GM21723 (cell line): ENCODE measurements around the gene SLC29A1.

Experiments
- ATAC-seq: cut with Tn5 transposase; IDR thresholded peaks from one replicate; pipeline ENCODE4 v1.9.1; 2021; ENCODE audit warnings: mild to moderate bottlenecking, moderate library complexity; ENCODE audit not compliant: unreplicated experiment

SLC29A1 gene

DNA sequence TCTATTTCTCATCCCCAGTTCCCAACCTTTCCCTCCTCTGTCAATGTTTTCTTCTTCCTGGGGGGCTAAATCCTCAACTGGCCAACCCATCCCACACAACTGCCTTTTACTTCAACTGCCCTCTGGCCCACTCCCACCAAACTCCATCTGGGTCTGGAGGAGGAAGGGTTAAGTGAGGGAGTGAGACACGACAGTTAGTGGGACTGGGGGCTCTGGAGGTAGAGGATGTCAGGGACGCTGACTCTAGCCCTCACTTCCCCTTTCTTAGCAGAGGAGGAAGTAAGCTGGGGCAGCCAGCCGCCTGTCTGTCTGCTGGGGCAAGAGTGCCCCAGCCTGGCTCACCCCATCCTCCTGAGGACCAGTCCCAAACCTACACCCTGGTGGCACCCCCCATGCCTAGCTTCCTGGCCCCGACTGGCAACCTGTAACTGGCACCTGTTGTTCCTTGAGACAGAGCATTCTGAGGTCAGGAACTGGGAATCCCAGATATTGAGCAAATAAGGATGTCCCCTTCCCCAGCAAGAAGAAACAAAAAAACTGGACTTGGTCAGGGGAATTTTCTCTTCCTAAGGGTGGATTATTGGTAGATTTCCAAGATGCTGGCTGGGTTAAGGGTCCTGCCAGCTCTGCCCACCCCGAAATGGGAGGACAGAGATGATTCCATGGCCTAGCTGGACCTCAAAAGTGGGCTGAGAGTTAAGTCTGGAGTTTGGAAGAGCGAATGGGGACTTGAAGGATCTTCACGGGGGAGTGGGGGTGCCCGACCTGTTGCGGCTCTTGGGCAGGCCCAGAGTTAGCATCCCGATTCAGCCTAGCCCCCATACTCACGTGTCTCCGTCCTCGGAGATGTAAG lies 41.0 kb downstream of the SLC29A1 start:
- ATAC-seq = no peak

DNA sequence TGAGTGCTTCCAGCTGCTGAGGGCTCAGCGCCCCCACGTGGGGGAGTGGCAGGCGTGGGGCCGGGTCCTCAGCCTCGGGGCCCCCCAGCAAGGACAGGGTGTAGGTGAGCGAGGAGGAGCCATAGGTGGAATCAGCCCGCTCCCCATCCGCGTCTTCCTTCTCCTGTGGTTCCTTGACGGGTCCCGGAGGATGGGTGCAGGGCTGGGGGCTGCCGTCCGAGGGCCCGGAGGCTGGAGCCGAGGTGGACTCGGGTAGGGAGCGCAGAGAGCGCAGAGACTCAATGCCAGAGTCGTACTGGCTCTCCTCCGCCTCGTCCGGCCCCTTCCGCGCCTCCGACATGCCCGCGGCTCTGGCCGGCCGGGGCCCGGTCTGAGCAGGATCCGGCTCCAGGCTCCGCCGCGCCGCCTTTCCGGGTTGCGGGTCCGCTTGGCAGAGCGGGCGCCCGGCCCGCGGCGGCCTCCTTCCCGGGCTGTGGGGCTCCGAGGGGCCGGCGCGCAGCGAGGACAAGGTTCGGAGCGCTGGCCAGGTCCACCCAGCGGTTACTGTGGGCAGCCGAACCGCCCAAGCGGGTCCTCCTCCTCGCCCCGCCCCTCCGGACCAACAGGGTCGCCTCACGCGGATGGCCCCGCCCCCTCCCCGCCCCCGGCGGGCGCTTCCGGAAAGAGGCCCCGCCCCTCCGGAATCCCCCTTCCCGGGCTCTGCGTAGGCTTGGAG lies 41.8 kb downstream of the SLC29A1 start, which contains the start of gene NFKBIE:
NFKBIE (minus strand) TSS at position 545 of the 715 bp plus-strand sequence; CDS start at position 340, 205 bp downstream.
- ATAC-seq = peak; percentile 37

DNA sequence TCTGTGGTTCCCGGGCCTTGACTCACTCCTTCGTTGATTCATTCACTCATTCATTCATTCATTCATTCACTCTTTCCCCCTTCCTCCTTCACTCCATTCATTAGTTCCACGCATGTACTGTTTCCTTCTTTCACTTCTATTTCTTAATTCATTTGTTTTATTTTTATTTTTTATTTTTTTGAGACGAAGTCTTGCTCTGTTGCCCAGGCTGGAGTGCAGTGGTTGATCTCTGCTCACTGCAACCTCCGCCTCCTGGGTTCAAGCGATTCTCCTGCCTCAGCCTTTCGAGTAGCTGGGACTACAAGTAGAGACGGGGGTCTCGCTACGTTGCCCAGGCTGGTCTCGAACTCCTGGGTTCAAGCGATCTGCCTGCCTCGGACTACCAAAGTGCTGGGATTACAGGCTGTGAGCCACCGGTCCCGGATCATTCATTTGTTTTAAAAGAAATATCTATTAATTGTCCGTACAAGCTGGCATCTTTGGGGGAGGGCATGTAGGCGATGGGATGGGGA lies 42.4 kb downstream of the SLC29A1 start:
- no peak for ATAC-seq

DNA sequence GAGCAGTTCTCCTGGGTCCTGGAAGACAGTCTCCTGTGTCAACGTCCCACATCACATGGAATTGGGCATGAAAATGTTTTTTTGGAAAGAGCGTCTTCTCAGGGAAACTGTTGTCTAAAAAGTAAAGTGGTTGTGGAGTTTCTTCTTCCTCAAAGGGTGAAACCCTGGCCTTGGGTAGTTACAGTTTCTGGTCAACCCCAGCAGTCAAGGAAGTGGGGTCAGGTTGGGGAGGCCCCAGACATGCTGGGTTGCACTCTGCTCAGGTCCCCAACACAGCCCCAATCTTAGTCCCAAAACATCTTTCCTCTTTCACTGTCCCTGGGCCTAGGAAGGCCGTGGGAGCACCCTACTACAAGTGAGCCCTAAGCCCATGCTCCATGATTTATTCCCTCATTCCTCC lies 43.0 kb downstream of the SLC29A1 start:
- ATAC-seq = peak; percentile 41

DNA sequence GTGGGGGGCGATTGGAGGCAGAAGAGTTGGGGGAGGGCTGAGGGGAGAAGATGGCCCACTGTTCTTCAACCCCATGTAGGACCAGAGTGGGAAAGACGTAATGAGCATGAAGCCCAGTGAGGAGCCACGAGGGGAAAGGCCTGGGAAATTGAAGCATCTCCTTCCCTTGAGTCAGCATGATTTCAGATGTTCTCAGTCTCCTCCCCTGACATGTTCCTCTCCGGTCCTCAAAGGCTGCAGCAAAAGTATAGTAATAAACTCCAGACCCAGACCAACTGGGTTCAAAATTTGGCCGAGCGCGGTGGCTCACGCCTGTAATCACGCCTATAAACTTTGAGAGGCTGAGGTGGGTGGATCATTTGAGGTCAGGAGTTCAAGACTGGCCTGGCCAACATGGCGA lies 43.9 kb downstream of the SLC29A1 start:
- ATAC-seq = no peak

DNA sequence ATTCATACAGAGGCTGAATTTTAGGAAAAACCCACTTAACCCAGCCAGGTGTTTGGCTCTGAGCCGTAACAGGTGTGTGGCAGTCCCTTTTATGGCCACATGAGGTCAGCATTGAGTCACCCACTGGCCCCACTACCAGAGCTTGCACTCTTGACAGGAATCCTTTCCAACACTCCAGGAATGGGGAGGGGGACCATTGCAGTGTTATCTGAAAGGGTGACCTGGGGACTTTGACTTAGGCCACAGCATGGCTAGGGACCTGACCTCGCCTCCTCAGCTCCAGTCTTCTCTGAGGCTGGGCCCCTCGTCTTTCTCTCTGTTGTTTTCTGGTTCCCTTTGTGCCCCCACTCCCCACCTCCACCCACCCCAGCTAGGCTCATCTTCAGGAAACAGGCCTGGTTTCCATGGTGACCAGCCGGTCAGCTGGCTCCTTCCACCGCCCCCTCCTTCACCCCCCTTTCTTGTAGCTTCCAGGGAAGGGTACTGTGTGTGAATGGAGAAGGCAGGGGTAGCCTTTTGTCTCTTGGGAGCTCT lies 44.8 kb downstream of the SLC29A1 start:
- no peak for ATAC-seq

DNA sequence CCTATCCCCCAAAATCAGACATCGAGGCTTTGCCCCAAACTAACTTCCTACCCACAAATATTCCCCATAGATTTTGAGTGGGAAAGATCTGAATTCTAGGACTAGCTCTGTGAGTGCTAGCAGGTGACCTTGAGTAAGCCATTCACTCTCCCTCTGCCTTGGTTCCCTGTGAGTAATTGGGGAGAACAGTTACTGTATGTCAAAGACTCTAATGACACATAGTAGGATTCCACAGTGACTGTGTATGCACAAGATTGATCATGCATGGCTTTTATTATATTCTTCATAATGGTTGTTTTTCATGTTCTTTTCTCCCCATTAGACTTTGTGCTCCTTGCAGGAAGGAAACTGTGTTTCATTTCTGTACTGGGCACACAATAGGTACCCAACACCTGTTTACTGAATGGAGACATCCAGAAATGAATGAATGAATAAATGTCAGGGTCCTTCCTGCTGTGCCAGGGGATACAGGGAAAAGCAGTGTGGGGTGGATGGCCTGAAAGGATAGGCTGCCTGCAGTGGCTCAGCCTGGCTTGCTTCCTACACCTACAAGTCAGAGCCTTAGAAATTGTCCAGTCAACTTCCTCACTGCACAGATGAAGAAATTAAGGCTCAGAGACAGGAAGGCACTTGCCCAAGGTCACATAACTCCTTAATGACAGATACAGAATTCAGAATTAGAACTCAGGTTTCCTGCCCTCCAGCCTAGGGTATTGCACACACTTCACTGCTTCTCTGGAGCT lies 46.0 kb downstream of the SLC29A1 start:
- no peak for ATAC-seq

DNA sequence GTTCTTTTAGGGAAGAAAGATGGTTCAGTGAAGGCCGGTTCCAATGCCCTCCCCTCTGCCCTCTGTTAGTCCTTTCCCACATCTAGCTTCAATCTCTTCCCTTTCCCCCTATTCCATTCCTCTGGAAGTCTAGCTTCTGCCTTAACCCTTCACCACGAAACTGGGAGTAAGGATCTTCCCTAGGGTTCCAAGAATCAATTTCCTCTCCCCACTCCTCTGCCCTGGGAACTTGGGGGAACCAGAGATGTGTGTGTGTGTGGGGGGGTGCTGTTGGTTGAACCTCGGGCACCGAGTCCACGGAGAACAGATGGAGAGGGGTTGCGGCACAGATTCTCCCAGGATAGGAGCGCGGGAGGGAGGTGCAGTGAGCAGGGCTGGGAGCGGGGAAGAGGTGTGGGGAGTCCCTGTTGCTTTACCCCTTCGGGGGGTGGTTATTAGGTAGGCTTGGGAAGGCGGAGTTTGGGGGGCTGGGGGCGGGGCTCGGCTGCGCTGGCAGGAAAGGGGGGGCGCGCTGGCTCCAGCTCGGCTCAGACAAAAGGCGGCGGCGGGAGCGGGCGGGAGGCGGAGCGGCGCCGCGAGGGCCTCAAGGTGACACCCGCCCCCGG lies 46.6 kb downstream of the SLC29A1 start, which contains the start of gene TMEM151B:
TMEM151B (plus strand) TSS at position 530 of the 605 bp plus-strand sequence. CDS start 293 bp downstream, outside the sequence.
- no peak for ATAC-seq

DNA sequence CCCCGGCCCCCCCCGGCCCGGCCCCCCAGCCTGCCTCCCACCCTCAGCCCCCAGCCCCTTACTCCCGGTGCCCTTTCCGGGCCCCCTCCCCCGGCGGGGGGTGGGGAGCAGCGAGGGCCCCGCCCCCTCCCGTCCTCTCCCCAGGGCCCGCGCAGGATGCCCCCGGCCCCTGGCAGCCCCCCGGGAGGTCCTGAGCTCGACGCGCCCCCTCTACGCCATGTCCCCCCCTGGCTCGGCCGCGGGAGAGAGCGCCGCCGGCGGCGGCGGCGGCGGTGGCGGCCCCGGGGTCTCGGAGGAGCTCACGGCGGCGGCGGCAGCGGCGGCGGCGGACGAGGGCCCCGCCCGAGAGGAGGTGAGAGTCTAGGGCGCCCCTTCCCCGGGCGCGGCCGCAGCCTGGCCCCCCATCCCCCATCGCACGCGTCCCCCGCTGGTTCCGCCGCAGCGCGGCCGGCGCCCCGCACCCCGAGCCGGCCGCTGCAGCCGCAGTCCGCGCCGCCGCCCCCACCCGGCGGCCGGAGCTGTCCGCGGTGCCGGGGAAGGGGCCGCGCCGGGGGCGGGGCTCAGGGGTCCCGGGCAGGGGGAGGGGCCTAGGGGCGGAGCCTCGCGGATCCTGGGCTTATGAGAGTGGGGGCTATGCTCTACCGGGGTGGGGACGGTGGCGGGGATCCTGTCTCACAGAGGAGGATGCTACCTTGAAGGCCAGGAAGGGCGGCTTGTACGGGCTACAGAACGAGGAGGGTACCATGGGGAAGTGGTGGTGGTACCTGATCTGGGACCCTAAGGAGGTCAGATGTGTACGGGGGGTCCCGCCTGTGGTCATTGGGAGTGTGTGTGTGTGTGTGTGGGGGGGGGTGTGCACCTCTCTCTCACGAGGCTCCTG lies 47.4 kb downstream of the SLC29A1 start:
- no peak for ATAC-seq

DNA sequence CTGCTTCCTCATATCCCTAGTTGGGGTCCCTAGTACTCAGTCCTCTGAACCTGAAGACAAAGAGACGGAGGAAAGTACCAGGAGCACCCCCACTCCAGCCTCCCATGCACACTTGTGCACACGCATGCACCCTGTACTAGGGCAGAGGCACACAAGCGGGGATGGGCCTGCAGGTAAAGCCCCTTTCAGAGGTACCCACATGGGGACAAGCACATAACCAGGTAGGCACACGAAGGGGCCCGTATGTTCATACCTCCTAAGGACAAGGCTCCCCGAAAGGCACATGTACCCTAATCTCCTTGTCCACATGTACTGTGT lies 48.0 kb downstream of the SLC29A1 start:
- ATAC-seq = no peak

DNA sequence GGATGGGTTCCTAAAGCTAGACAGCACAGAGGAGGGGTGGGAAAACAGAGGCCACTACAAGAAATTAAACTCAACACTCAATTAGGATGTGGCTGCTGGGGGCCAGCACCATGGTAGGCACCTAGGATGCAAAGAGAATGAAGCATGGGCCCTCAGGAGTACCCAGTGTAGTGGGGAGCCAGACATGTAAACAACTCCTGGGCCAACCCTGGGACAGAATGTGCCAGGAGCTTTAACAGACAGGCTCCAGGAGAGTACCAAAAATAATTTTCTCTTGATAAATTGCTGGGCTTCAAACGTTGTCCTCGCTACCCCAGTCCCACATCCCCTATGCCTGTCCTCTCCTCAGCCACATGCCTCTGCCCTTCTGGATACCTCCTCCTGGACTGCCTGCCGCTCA lies 48.5 kb downstream of the SLC29A1 start:
- no peak for ATAC-seq

DNA sequence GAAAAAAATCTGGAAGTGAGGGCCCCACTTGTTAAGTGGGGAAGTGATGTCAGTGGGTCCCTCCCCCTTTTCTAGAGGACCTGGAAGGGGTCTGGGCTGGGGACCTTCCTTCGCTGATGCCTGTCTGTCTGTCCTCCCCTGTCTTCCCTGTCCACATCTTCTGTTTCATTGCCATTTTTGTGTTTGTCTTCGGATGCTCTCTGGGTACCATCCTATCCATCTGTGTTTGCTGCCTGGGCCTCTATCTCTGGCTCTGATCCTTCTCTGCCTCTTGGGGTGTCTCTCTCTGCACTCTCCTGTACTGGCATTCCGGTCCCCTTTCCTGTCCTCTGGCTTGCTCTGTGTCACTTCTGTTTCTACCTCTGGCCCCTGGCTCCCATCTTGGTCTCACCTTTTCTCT lies 49.1 kb downstream of the SLC29A1 start:
- ATAC-seq = no peak

DNA sequence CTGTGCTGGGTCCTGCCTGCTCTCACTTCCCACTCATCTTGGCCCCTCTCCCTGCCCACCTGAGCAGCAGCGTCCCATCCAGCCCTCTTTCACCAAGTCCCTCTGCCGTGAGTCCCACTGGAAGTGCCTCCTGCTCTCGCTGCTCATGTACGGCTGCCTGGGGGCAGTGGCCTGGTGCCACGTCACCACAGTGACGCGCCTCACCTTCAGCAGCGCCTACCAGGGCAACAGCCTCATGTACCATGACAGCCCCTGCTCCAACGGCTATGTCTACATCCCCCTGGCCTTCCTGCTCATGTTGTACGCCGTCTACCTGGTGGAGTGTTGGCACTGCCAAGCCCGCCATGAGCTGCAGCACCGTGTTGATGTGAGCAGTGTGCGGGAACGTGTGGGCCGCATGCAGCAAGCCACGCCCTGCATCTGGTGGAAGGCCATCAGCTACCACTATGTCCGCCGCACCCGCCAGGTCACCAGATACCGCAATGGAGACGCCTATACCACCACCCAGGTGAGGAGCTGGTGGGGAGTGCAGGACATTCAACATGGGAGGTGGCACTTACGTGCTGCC lies 49.7 kb downstream of the SLC29A1 start:
- ATAC-seq = no peak

DNA sequence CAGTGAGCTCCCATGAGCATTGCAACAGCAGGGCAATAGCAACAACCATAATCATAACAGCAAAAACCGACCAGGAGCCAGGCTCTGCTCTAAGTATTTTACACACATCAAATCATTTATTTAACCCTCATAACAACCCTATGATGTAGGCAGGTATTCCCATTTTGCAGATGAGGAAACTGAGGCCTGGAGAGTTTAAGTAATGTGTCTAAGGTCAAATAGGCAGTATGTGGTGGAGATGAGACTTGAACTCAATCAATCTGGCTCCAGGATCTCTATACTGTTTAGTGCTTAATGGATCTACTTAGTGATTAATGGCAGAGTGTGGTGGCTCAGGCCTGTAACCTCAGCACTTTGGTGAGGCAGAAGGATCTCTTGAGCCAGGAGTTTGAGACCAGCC lies 50.2 kb downstream of the SLC29A1 start:
- ATAC-seq = no peak

DNA sequence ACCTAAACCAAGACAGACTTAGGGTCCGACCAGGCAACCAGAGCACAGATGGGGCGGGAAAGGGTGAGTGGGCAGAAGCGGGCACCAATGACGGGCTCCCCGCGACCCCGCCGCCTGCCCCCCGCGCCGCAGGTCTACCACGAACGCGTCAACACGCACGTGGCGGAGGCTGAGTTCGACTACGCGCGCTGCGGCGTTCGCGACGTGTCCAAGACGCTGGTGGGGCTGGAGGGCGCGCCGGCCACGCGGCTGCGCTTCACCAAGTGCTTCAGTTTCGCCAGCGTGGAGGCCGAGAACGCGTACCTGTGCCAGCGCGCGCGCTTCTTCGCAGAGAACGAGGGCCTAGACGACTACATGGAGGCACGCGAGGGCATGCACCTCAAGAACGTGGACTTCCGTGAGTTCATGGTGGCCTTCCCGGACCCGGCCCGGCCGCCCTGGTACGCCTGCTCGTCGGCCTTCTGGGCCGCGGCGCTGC lies 51.9 kb downstream of the SLC29A1 start:
- ATAC-seq = no peak

DNA sequence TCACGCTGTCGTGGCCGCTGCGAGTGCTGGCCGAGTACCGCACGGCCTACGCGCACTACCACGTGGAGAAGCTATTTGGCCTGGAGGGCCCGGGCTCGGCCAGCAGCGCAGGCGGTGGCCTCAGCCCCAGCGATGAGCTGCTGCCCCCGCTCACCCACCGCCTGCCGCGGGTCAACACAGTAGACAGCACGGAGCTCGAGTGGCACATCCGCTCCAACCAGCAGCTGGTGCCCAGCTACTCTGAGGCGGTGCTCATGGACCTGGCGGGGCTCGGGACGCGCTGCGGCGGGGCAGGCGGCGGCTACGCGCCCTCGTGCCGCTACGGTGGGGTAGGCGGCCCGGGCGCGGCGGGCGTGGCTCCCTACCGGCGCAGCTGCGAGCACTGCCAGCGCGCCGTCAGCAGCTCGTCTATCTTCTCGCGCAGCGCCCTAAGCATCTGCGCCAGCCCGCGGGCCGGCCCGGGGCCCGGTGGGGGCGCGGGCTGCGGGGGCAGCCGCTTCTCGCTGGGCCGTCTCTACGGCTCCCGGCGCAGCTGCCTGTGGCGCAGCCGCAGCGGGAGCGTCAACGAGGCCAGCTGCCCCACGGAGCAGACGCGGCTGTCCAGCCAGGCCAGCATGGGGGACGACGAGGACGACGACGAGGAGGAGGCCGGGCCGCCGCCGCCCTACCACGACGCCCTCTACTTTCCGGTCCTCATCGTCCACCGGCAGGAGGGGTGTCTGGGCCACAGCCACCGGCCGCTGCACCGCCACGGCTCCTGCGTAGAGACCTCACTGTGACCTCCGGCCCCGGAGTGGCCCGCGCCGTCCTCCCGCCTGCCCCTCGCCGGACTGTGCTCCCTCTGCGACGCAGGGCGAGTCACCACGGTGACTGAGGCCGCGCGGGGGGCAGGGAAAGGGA lies 52.6 kb downstream of the SLC29A1 start:
- ATAC-seq = no peak

DNA sequence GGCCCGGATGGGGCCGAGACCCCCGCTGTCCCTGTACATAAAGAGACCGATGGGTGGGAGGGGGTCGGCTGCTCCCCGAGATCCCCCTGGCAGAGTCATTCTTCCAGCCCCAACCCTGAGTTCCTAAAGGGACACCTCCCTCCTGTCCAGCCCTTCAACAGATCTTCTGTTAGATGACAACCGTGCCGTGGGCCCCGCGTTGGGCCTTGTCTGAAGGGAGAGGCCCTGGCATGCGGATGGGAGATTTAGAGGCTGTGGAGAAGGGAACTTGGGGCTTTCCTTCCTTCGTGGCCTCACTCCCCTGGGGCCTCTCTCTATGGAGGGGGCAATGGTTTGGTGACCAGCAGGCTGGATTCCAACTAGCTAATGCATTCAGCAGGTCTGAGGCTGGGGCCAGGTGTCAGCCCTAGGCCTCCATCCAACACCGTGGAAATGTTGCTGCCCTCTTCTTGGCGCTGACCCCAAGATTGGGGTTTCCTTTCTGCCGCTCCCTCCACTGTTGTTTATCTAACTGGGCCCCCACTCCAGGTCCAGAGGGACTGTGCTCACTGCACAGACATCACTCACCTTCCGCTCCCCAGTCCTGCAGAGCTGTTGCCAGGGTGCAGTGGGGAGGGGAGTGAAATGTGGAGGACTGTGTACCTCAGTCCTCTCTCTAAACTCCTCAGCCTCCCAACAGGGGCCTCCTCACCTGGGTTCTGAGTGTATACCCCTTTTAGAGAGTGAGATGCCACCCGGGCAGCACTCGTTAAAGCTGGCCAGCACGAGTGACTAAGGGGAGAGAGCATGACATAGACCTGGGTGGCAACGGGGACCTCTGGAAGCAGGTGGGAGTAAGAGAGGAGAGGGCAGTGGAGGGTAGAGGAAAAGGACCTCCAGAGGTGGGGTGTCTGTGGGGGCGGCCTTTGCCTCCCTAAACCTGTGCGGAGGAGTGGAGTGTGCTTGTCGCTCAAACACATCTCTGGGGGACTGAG lies 53.6 kb downstream of the SLC29A1 start:
- no peak for ATAC-seq
